Ovary (tissue), 3 donors: ENCODE results near the gene POPDC3.

Experiments
- CTCF ChIP-seq, 3 donors: fragments of 450-650 bp in 2 of 3; fragments of 200-600 bp in 1 of 3; IDR thresholded peaks; one replicate each; pipeline versions ENCODE4 v1.5.1 to v1.8.0; 2016 to 2022; ENCODE audit warnings: antibody characterized with exemption in 3 of 3, mild to moderate bottlenecking in 1 of 3
- POLR2A ChIP-seq: fragments of 450-650 bp; IDR thresholded peaks from one replicate; pipeline ENCODE4 v1.6.1; 2017; ENCODE audit warnings: antibody characterized with exemption, mild to moderate bottlenecking, moderate library complexity
- donor health status: DM: no; HTN: no; CAD: no.

- TF ChIP-seq CTCF (IDR thresholded peaks at IDR 0.05) (no peak), POLR2A (no peak)
Measured at GRCh38 chr6:105226598-105227294, 46.9 kb upstream of the POPDC3 start.
